ENCODE results near the gene HTR2A.

Gene HTR2A

GRCh38 chr13:46896341-46897137, at the start of gene HTR2A:
Gene HTR2A, minus strand, starts transcription at chr13:46897053. Its CDS starts 1,147 bp downstream, at chr13:46895906.
- DNase-seq (ENCODE audit: low read depth, low spot score), result no peak

GRCh38 chr13:46936525-46936924, 39.7 kb upstream of the HTR2A start:
- DNase-seq (ENCODE audit: low read depth, low spot score), result no peak

GRCh38 chr13:46934749-46935148, 37.9 kb upstream of the HTR2A start:
- DNase-seq (ENCODE audit: low read depth, low spot score), result no peak

DNA sequence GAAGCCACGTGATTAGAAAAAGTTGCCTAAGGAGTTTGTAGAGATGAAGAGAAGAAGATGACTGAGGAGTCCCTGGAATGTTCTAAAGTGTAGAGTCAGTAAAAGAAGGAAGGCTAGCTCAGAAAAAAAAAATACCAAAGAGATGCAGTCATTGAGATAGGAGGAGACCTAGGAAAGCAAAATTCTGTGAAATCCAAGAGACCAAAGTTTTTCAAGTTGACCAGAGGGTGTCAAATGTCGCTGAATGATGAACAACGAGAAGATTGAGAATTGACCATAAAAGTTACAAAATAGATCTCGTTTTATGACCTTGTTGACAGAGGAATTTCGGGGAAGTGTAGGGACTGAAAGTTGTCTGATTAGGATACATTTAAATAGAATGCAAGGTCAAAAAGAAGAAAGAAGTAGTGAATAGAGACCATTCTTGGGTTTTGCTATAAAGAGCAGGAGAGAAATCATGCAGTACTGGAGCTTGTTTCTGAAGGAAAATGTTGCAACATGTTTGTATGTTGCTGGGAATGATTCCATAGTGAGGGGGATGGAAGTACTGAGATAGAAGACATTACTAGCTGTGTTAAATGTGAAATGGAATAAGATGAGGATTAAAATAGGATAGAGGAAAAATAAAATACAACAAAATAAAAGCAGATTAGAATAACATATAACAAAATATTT, 30.2 kb upstream of the HTR2A start:
- DNase-seq (ENCODE audit: low read depth, low spot score), result no peak

DNA sequence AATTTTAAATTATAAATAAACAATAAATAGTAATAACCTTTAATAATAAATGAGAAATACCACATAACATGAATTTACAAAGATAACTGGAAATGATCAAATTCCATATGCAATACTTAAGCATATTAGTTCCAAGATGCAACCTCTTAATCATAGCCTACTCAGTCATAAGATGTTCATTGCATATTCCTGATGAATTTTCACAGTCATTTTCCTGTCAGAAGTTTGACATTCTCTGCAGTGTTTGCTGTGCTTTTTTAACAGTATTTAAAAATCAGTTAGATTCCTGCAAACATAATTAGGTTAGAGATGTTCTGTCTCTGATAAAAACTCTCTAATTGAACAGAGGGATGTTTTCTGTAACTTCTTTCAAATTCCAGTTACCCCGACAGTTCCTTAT, 28.6 kb upstream of the HTR2A start:
- no peak for DNase-seq (ENCODE audit: low read depth, low spot score)

DNA sequence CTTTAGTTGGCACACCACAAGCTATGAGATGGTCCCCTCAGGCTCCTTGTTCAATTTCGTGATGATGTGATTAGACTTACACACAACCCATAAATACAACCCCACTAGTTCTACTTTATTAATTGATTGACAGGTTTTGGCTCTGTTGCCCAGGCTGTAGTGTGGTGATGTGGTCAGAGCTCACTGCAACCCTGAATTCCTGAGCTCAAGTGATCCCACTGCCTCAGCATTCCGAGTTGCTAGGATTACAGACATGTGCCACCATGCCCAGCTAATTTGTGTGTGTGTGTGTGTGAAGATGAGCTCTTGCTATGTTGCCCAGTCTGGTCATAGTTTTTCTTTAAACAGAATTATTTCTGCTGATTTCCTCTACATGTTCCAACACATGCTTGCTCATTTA, 17.5 kb upstream of the HTR2A start:
- no peak for DNase-seq (ENCODE audit: low read depth, low spot score)

DNA sequence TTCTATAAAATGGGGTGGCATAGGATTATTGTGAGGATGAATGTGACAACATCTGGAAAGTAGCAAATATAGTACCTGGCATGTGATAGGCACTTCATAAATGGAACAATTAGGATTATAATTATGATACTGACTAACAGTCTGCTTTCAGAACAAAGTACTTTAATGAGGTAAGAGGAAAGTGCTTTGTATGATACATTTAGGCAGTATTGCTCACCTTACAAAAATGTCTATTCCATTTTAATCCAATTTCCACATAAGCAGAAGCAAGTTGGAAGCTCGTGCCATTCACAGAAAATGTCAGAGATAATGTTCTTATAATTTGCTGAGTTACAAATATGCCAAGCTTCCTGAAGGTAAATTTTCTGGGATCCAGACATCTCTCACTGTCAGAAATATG, 16.9 kb upstream of the HTR2A start:
- no peak for DNase-seq (ENCODE audit: low read depth, low spot score)

GRCh38 chr13:46909042-46909441, 12.2 kb upstream of the HTR2A start:
- no peak for DNase-seq (ENCODE audit: low read depth, low spot score)

GRCh38 chr13:46908501-46908900, 11.6 kb upstream of the HTR2A start:
- DNase-seq (ENCODE audit: low read depth, low spot score), result no peak

DNA sequence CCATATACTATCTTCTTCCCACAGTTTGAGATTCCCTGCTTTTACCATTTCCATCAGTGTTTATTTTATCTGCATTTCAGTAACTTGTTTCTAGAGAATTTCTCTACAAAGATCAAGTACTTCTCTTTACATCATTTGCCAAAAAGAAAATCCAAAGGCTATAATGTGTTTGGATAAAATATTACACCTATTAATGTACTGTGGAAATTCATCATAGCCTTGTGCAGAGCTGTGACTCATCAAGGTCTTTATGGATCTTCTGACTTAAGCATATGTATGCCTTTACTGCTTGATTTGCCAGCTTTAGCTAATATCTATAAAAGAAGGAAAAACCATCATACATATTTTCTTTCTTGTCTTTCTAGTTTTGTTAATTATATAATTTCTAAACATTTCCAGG, 9.6 kb upstream of the HTR2A start:
- DNase-seq (ENCODE audit: low read depth, low spot score), result no peak

DNA sequence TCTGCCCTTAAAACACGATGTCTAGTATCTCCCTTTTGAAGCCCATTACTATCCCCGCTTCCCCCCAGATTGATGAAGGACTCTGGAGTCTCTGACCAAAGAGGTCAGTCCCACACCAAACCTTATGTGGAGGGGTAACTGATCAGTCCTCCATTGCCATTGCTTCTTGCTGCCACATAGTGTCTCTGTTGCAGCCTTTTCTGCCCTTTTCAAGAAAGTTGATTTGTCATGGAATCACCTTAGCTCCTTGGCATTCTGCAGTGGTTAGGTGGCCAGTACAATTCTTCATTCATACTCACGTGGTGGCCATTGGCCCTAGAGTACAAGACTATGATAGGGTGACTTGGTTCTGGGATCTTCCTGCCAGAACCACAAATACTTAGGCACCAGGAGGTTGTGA, 8.4 kb upstream of the HTR2A start:
- no peak for DNase-seq (ENCODE audit: low read depth, low spot score)

GRCh38 chr13:46903748-46904147, 6.9 kb upstream of the HTR2A start:
- no peak for DNase-seq (ENCODE audit: low read depth, low spot score)

GRCh38 chr13:46901721-46902120, 4.9 kb upstream of the HTR2A start:
- DNase-seq (ENCODE audit: low read depth, low spot score), result no peak

DNA sequence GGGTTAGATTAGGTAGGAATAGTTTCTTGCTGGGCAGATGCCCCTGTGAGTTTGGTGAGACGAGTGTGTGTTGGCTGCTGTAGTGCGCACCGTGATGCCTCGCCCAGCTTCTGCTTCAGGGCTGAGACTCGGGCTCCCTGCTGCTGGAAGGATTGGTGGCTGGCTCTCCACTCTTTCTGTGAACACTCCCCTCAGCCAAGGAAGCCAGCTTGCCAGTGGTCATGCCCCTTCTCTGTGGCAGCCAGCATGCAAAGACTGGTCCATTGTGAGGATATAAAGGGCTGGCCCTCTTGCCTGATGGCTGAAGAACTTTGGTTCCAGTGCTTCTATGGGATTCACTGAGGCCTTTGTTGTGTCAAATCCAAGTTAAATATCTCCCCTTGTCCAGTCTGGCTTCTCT, 2.9 kb upstream of the HTR2A start:
- no peak for DNase-seq (ENCODE audit: low read depth, low spot score)

- DNase-seq (ENCODE audit: low read depth, low spot score), result no peak
Measured at GRCh38 chr13:46895381-46895780, 1.5 kb downstream of the HTR2A start.

GRCh38 chr13:46894568-46894967, 2.3 kb downstream of the HTR2A start:
- no peak for DNase-seq (ENCODE audit: low read depth, low spot score)

DNA sequence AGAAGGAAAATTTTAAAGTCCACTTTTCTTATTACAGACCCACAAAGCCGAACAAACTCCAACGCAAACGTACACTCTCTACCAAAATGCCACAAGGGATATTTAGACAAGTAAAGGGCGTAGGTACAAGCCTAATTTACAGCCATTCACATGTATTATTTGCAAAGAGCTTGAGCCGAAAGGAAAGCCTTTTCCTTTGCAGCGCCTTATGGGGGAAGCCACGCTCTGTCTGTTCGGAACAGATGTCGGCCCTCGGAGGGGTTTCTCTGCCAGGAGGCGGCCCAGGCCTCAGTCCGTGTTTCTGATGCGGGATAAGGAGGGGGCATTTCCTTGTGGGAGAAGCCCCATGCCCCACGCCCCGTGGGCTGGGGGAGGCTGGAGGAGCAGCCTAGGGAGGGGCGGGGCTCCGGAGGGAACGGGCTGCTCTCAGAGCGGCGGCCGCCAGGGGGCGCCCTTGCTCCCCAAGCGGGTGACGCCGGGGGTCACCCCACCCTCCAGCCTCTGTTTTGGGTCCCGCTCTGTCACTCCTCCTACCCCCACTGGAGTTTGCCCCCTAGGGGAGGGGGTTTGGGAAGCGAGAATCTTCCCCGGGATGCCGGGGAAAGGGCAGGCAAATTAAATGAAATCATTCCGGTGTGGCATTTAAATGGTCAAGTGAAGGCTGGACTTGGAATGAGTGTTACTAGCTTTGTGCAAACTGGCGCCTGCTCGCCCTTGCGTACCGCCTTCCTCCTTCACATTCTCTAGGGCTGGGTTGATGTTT, 2.9 kb downstream of the HTR2A start:
- peak; percentile 23 for DNase-seq (ENCODE audit: low read depth, low spot score)

- DNase-seq (ENCODE audit: low read depth, low spot score), result no peak
Measured at GRCh38 chr13:46893221-46893740, 3.6 kb downstream of the HTR2A start.

DNA sequence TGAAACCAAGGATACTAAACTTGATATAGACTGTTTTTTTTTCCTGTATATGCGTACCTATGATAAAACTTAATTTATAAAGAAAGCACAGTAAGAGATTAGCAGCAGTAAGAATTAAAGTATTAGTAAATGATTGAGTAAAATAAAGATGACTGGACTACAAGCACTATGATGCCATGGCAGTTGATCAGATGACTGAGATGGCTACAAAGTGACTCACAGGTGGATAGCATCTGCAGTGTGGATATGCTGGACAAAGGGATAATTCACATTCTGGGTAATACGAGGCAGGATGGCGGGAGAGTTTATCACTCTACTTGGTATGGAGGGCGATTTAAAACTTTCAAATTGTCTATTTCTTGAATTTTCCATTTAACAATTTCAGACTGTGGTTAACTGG, 11.8 kb downstream of the HTR2A start:
- DNase-seq (ENCODE audit: low read depth, low spot score), result no peak

DNA sequence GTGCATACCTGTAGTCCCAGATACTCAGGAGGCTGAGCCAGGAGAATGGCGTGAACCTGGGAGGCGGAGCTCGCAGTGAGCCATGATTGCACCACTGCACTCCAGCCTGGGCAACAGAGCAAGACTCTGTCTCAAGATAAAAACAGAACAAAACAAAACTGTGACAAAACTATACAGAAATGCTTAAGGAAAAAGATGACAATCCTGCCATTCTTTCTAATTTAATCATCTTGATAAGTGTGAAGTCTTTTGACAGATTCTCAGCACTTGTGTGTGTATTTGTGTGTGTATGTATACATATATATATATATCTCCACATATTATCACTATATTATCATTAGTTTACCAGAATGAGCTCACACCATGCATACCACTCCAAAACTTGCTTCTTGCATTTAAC, 12.3 kb downstream of the HTR2A start:
- no peak for DNase-seq (ENCODE audit: low read depth, low spot score)

- no peak for DNase-seq (ENCODE audit: low read depth, low spot score)
Measured at GRCh38 chr13:46881621-46882020, 15.2 kb downstream of the HTR2A start.

DNA sequence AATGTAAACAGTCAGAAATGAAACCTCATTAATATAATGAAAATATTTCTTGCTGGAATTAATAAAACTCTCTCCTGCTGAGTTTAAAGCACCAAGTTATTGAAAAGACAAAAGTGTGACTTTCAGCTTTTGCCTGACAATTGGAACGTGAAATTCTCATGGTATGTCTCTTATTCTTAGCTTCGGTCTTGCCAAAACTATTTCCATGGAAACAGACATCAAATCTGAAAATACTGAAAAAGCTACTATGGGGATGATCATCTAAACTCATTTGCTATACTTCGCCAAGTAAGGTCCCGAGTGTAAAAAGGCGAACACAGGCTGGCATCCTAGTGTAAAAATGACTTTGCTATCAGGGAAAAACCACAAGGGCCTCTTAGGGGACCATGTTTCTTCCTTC, 22.8 kb downstream of the HTR2A start:
- DNase-seq (ENCODE audit: low read depth, low spot score), result no peak
